PC-3 (cell line): ENCODE results near the gene IPMK. TPM values are rescaled to one million over a fixed set of nuclear protein-coding genes. Genes with fewer than 3 reads are reported as not detected.

Experiments
- ATAC-seq: fragments of 200-7000 bp; cut with Tn5 transposase; 2 replicates; pipeline ENCODE4 v1.9.1; 2020; ENCODE audit warnings: mild to moderate bottlenecking, moderate library complexity
- BruUV-seq: library from RNA; stranded (reverse); fragments of 400-500 nt; replicated peaks from 2 replicates; lab custom pipeline; 2021; lab: Mats Ljungman, UMichigan
- CTCF ChIA-PET: fragments of 300-600 bp; sonication (Branson Sonifier 250); formaldehyde crosslinking; loops from one replicate; lab custom pipeline; 2022; ENCODE audit warnings: antibody characterized with exemption; lab: Charles Lee
- POLR2A ChIA-PET: fragments of 300-600 bp; sonication (Branson Sonifier 250); formaldehyde crosslinking; loops from one replicate; lab custom pipeline; 2022; ENCODE audit warnings: antibody characterized with exemption; ENCODE audit not compliant: unreplicated experiment; lab: Charles Lee
- DNase-seq: peaks from one replicate; pipeline ENCODE4 v3.0.0-alpha.2; 2015
- H2AFZ ChIP-seq: fragments of 300-600 bp; sonication (generic); 2 replicates; pipeline ENCODE4 v1.6.0; 2016; ENCODE audit warnings: antibody characterized with exemption, low read length
- H3F3A ChIP-seq: fragments of 300-600 bp; sonication (generic); one replicate; pipeline ENCODE4 v1.6.0; 2017; ENCODE audit warnings: antibody characterized with exemption, low read length, control low read depth, mild to moderate bottlenecking; ENCODE audit not compliant: unreplicated experiment
- H3K27ac ChIP-seq: fragments of 300-600 bp; sonication (generic); 2 replicates; pipeline ENCODE4 v1.5.1; 2016; ENCODE audit warnings: mild to moderate bottlenecking, low read length
- H3K27me3 ChIP-seq: fragments of 300-600 bp; sonication (generic); 2 replicates; pipeline ENCODE4 v1.6.1; 2016; ENCODE audit warnings: low read length, mixed read lengths
- H3K36me3 ChIP-seq: fragments of 300-600 bp; sonication (generic); 2 replicates; pipeline ENCODE4 v1.6.1; 2016; ENCODE audit warnings: low read depth, mixed run types, low read length, mixed read lengths
- H3K4me1 ChIP-seq: fragments of 300-600 bp; sonication (generic); 2 replicates; pipeline ENCODE4 v1.5.1; 2016; ENCODE audit warnings: low read length; ENCODE audit not compliant: insufficient read depth
- H3K4me2 ChIP-seq: fragments of 300-600 bp; sonication (generic); 2 replicates; pipeline ENCODE4 v1.6.0; 2016; ENCODE audit warnings: low read length
- H3K4me3 ChIP-seq: fragments of 300-600 bp; sonication (generic); 2 replicates; pipeline ENCODE4 v1.5.1; 2016; ENCODE audit warnings: mild to moderate bottlenecking, low read length, mixed read lengths
- H3K79me2 ChIP-seq: fragments of 300-600 bp; sonication (generic); 2 replicates; pipeline ENCODE4 v1.6.1; 2017; ENCODE audit warnings: low read length, mixed read lengths
- H3K9ac ChIP-seq: fragments of 300-600 bp; sonication (generic); 2 replicates; pipeline ENCODE4 v1.6.0; 2016; ENCODE audit warnings: mild to moderate bottlenecking, low read length
- H3K9me2 ChIP-seq: fragments of 300-600 bp; sonication (generic); replicated peaks from 2 replicates; pipeline ENCODE4 v1.6.1; 2016; ENCODE audit warnings: mixed run types, low read length, mixed read lengths
- H3K9me3 ChIP-seq: fragments of 300-600 bp; sonication (generic); 2 replicates; pipeline ENCODE4 v1.6.1; 2016; ENCODE audit warnings: low read length, mixed read lengths
- H4K20me1 ChIP-seq: fragments of 300-600 bp; sonication (generic); 2 replicates; pipeline ENCODE4 v1.6.1; 2016; ENCODE audit warnings: low read length, mixed read lengths
- CTCF ChIP-seq: fragments of 300-600 bp; sonication (generic); conservative IDR thresholded peaks from 2 replicates; pipeline ENCODE4 v1.5.1; 2017; ENCODE audit warnings: antibody characterized with exemption, low read depth, mild to moderate bottlenecking, low read length
- EZH2 ChIP-seq: fragments of 300-600 bp; sonication (generic); IDR thresholded peaks from one replicate; pipeline ENCODE4 v1.6.1; 2017; ENCODE audit warnings: antibody characterized with exemption, mild to moderate bottlenecking, low read length; ENCODE audit not compliant: unreplicated experiment
- EZH2phosphoT487 ChIP-seq: fragments of 300-600 bp; sonication (generic); IDR thresholded peaks from 2 replicates; pipeline ENCODE4 v1.6.1; 2018; ENCODE audit warnings: mild to moderate bottlenecking, antibody characterized with exemption, low read length, borderline replicate concordance
- intact Hi-C: fragments of 100-400 bp; cut with micrococcal nuclease; formaldehyde crosslinking; loops from 2 replicates; pipeline ENCODE4 v1.9.0; 2023
- total RNA-seq: library from RNA; depleted of rRNA; stranded (reverse); fragments of >200 nt; gene quantifications from 2 replicates; pipeline ENCODE4 v1.2.3, GENCODE V29; 2014

The IPMK gene
- total RNA-seq, 1 experiment from 2014 or later = 7.1 TPM

GRCh38 chr10:58217612-58218011, 50.1 kb downstream of the IPMK start:
- no peaks in the 10 kb centered on the region for H4K20me1 ChIP-seq
- intact Hi-C loops = no loop called here
- H3K79me2 ChIP-seq = no peaks in the 10 kb centered on the region
- no peak overlapping the region for H3K9ac ChIP-seq
- no peak overlapping the region for H2AFZ ChIP-seq
- H3K27me3 ChIP-seq = no peaks in the 10 kb centered on the region
- CTCF ChIA-PET = no interaction called here
- ATAC-seq (peak; percentile 76), DNase-seq (peak; percentile 38)
- POLR2A ChIA-PET = no interaction called here
- H3K9me3 ChIP-seq = no peaks in the 10 kb centered on the region
- H3F3A ChIP-seq = no peaks in the 10 kb centered on the region
- no peaks in the 10 kb centered on the region for H3K9me2 ChIP-seq
- no peak overlapping the region for H3K4me2 ChIP-seq
- H3K4me3 ChIP-seq = no peak overlapping the region
- no TSS peak for BruUV-seq
- peaks cover 5% of the 10 kb centered on the region; the same call in 1 of the 2 replicates for H3K4me1 ChIP-seq
- H3K27ac ChIP-seq = no peak overlapping the region
- TF ChIP-seq CTCF (no peak), EZH2phosphoT487 (no peak), EZH2 (no peak)
- H3K36me3 ChIP-seq = no peaks in the 10 kb centered on the region

GRCh38 chr10:58212622-58213021, 55.1 kb downstream of the IPMK start:
- H3K9me3 ChIP-seq = no peaks in the 10 kb centered on the region
- DNase-seq (no peak), ATAC-seq (no peak)
- no peaks in the 10 kb centered on the region for H3K9me2 ChIP-seq
- no peak overlapping the region for H3K9ac ChIP-seq
- no peak overlapping the region for H3K27ac ChIP-seq
- H2AFZ ChIP-seq = no peak overlapping the region
- peaks cover 1% of the 10 kb centered on the region; the same call in 1 of the 2 replicates for H3K4me1 ChIP-seq
- BruUV-seq = no TSS peak
- H3K79me2 ChIP-seq = no peaks in the 10 kb centered on the region
- POLR2A ChIA-PET = no interaction called here
- H4K20me1 ChIP-seq = no peaks in the 10 kb centered on the region
- CTCF ChIA-PET = no interaction called here
- H3F3A ChIP-seq = no peaks in the 10 kb centered on the region
- TF ChIP-seq EZH2 (no peak), EZH2phosphoT487 (no peak), CTCF (no peak)
- no peak overlapping the region for H3K4me3 ChIP-seq
- no peaks in the 10 kb centered on the region for H3K36me3 ChIP-seq
- no peak overlapping the region for H3K4me2 ChIP-seq
- intact Hi-C loops = no loop called here
- no peaks in the 10 kb centered on the region for H3K27me3 ChIP-seq

- Histone ChIP-seq H3K27ac (no peak overlapping the region), H3K9me3 (no peaks in the 10 kb centered on the region), H3K9ac (no peak overlapping the region), H3K9me2 (no peaks in the 10 kb centered on the region), H3K79me2 (no peaks in the 10 kb centered on the region), H3K27me3 (no peaks in the 10 kb centered on the region), H4K20me1 (no peaks in the 10 kb centered on the region), H3F3A (no peaks in the 10 kb centered on the region), H3K4me3 (no peak overlapping the region), H3K4me1 (no peaks in the 10 kb centered on the region), H2AFZ (no peak overlapping the region), H3K4me2 (no peak overlapping the region), H3K36me3 (no peaks in the 10 kb centered on the region)
- DNase-seq (no peak), ATAC-seq (no peak)
- intact Hi-C loops = no loop called here
- ChIA-PET CTCF (no interaction called here), POLR2A (no interaction called here)
- TF ChIP-seq EZH2 (no peak), CTCF (no peak)
- no TSS peak for BruUV-seq
Measured at GRCh38 chr10:58210160-58210559, 57.5 kb downstream of the IPMK start.
